ENCODE data around the gene OSBPL5.

Gene OSBPL5

DNA sequence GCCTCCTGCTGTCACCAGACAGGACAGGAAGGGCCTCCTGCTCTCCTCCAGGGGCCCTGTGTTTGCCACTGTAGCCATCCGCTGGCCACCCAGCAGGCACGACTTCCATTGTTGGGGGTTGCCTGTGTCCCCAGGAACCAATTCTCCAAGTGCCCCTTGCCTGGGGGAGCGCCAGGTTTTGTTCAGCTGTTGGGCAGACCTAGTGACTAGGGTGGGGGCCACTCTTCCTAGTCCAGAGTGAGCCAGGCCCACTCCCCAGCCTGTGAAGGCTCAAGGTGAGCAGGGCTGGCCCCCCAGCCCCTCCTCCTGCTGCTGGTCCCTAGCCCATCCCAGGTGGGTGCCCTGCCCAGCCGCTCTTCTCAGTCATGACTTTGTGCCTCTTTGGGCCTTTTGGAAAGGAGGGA is 30.9 kb downstream of the OSBPL5 start:
- no peak for DNase-seq (ENCODE audit: low read depth, low spot score)

DNA sequence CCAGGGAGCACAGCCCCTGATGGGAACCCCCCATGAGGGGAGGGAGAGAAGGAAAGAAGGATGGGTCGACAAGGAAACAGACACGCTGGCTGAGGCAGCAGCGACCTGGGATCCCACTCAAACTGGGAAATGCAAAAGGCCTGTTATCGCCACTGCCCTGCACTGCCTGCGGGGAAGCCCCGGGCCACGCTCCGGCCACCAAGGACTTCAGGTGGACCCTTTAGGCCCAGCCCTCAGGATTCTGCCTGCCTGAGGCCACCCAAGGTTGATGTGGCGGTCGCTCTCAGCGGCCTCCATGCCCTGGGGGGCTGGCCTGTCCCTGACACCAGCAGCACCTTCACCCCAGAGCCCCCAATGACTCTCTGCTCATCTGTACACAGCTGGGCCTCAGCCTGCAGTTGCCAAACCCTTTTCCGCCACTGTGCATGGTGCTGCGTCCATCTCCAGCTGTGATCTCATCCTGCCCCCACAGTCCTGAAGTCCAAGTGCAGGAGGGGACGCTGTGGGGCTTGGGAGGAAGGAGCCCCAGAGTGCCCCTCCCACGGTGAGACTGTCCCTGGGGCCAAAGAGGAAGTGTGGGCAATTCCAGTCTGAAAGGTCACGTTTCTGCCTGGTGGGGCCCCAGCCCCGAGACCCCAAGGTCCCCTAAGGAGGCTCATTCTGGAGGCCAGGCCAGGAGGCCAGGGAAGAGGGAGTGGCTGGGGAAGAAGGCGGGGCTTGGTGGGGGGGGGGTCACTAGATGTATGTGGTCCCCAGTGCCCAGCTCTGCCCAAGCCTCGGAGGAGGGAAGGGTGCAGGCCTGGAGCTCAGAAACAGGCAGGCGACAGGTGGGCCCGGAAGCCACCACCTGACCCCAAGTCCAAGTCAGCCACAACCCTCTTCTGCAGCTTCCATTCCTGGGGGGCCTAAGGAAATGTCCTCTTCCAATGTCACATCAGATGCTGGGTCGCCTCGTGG is 31.6 kb downstream of the OSBPL5 start:
- DNase-seq (ENCODE audit: low read depth, low spot score) = no peak

DNA sequence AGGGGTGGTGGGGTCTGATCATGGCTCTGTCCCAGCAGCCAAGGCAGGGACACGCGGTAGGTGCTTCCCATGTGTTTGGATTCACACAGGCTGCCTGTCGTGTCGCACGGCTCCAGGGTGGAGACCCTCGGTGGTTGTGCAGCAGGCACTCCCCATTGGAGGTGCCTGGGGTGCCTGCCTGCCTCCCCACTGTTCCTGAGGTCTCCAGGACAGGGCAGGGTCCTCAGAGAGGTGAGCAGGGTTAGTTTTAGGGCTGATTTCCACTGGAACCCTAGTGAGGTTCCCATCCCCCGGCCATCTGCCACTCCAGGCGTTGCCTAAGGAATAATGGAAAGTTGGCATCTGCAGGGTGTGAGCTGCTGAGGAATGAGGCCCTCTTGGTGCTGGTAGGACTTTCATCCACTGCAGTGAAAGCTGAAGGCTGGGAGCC is 32.3 kb downstream of the OSBPL5 start:
- DNase-seq (ENCODE audit: low read depth, low spot score) = no peak

DNA sequence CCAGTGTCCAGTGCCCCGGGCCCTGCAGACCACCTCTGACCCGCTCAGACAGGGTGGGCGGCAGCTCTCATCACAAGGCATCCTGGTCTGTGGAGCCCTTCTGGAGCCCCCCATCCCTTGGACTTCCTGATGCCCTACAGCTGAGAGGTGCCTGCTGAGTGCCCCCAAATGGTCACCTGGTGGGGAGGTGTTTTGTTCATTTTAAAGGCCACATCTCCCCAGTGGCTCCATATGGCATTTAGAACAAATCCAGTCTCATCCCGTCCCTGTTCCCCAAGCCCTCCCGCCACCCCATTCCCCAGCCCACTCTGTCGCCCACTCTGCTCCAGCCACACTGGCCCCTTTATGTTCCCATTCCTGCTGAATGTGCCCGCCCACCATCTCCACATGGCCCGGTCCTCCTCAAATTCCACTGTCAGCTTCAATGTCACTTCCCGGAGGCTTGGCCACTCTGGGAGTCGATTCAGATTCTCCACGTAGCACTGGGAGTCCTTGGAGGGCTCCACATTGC is 32.8 kb downstream of the OSBPL5 start:
- no peak for DNase-seq (ENCODE audit: low read depth, low spot score)

DNA sequence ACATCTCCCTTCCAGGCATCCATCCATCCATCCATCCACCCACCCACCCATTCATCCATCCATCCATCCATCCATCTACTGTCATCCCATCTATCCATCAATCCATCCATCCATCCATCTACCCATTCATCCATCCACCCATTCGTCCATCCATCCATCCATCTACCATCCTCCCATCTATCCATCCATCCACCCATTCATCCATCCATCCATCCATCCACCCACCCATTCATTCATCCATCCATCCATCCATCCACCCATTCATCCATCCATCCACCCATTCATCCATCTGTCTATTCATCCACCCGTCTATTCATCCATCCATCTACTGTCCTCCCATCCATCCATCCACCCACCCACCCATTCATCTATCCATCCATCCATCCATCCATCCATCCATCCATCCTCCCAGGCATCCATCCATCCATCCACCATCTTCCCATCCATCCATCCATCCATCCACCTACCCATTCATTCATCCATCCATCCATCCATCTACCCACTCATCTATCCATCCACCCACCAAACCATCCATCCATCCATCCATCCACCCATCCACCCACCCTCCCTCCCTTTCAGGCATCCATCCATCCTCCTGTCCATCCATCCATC is 33.7 kb downstream of the OSBPL5 start:
- DNase-seq (ENCODE audit: low read depth, low spot score) = no peak

DNA sequence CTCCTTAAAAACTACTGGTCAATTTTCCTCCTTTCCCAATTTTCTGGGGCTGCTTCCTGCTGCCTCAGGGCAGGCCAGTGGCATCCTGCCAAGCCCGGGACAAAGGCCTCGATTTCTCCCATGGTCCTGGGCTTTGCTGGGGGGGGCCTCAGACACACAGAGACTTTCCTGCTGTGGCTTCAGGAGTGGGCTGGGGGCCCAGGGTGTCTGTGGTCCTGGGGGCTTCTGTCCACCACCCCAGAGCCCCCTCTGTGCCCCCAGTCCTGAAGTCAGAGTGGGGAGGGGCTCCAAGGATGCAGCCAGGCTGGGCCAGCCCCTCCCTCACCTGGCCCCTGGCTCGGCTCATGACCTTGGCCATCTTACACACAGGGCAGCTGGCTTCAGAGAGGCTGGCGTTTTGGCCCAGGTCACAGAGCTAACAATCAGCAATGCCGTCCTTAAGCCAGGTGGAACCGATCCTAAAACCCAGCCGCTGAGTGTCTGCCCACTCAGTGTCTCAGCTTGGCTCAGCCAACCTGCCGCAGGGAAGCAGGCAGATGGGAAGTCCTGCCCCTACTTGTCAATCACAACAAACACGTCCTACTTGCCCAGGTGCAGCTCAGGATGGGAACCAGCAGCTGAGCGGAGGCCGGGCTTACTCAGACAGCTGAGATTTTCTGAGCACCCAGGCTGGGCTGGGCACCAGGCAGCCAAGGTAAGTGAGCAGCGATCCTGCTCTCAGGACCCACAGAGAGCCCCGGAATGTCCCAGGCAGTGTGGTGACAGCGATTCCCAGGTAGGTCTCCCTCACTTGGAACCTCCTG is 34.6 kb downstream of the OSBPL5 start:
- DNase-seq (ENCODE audit: low read depth, low spot score) = no peak

DNA sequence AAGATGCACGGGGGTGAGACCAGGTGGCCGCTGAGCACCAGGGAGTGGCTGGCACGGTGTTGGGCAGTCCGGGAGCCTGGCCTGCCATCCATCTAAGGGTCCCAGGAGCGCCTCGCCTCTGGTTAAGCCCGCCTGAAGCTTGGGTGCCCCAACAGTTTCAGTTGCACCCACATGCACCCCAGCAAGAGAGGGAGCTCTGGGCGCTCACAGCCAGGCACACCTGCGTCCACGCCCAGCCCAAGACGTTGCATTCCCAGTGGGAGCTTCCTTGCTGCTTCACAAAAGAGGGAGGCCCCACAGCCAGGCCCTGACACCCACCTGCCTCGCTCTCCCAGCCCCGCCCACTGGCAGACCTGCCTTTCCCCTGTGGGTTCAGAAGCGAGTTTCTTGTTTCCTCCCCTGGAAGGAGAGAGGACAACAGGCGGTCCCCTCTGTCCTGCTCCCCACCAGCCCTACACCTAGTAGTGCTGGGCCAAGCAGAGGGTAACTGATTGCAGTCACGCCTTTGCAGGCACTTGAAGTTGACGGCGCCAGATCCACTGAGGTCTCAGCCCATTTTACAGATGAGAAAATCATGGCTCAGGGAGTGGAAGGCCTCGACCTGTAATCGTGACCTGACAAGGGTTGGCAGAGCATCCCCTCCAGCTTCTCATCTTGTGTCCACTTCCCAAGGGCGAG is 35.4 kb downstream of the OSBPL5 start:
- DNase-seq (ENCODE audit: low read depth, low spot score) = no peak

DNA sequence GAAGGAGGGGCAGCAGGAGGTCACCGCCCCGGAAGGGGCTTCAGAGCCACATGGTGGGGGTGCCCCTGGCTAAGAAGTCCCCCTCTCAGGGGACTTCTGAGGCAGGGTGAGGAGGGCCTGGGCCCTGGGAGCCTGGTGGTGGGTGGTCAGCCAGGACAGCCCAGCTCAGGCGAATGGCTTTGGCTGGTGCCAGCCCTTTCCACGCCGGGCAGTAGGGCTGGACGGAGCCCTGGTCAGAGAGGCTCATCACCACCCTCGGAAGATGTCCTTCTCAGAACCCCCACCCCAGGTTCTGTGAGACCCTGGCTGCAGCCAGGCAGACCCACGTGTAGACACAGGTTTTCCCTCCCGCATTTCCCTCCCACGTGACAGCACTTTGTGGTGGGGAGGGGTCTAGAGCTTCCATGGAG is 35.9 kb downstream of the OSBPL5 start:
- DNase-seq (ENCODE audit: low read depth, low spot score) = no peak

DNA sequence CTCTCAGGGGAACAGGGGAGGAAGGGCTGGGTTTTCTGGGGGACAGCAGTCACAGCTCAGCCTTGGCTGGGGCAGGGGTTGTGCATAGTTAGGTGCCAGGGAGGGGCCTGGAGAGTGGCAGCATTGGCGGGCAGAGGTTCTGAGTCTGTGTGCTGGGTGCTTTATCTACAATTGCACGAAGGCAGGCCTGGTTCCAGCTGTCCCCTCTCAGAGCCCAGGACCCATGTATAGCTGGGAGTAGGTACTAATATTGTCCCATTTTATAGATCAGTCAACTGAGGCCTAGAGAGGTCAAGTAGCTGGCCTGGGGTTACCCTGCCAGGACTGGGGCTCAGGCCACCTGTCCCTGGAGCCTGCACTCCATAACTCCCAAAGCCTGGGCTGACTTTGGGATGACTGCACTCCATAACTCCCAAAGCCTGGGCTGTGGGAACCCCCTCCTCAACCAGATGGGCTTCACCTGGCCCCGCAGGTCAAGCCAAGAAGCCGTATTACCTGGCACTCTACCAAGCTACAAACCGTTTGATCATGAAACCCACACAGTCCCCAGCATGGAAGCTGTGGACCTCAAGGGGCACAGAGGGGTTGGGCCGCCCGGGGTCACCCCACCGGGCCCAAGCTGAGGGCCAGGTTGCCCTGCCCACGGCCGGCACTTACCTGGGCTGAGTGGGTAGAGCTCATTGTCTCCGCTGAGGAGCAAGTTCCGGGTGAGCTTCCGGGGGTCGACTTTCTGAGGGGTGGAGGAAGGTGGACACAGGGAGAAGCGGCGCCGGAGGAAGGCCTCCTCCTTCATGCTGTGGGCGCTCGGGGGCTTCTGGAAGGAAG is 36.5 kb downstream of the OSBPL5 start:
- DNase-seq (ENCODE audit: low read depth, low spot score) = no peak

DNA sequence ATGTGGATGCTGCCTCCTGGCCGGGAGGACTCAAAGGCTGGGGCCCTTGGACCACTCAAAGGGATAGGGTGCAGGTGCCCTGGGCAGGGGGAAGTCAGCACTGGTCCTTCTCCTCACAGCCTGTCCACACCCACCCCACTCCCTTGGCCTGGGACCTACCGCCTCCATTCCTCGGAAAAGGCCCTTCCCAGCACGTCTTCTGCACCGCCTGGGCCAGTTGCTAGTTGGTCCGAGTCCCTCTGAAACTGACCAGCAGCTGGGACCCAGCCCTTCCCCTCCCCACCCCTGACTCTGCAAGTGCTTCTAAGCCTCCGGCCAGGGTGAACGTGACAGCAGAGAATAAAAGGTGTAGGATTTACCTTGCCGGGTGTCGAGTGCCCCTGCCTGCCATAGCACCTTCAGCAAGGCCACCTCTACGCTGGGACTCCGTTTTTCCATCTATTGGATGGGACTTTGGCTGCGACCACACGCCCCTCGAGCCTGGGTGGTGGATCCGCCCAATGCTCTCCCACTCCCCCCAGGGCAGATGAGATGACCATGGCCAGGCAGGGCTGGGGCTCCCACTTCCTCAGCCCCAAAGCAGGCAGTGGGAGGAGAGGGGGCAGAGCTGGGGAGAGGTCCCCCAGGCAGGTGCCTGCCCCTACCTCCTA is 37.3 kb downstream of the OSBPL5 start:
- no peak for DNase-seq (ENCODE audit: low read depth, low spot score)

DNA sequence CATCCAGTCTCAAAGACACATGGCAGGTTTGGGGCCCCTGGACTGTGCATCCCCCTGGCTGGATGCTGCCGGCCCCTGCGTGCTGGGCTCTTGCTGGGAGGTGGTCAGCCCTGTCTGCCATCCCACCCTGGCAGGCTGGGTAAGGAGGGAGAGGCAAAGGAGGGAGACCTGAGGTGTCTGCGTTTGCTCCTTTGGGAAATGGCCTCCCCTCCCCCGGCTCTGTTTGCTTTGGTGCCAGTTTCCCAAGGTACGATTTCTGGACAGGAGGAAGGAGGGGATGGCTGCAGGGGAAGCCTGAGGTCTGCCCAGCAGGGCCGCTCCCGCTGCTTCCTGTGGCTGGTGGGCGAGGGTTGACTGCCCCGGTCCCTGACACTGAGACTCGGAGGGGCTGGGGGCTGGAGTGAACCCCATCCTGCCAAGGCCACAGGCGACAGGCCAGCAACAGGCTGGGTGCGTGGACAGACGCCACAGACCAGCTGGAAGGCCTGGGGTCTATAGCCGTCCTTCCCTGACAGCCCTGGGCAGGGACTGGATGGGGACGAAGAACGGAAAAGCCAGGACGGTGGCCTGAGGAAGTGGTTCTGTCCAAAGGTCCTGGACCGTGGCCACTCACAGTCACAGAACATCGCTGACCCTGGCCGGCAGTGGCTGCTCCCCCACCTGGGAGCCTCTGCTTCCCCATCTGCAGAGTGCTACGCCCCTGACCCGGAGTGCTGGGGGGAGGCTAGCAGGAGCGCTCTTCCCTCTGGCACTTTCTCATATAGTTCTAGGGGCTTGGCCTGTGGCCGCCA is 38.0 kb downstream of the OSBPL5 start:
- DNase-seq (ENCODE audit: low read depth, low spot score) = no peak

DNA sequence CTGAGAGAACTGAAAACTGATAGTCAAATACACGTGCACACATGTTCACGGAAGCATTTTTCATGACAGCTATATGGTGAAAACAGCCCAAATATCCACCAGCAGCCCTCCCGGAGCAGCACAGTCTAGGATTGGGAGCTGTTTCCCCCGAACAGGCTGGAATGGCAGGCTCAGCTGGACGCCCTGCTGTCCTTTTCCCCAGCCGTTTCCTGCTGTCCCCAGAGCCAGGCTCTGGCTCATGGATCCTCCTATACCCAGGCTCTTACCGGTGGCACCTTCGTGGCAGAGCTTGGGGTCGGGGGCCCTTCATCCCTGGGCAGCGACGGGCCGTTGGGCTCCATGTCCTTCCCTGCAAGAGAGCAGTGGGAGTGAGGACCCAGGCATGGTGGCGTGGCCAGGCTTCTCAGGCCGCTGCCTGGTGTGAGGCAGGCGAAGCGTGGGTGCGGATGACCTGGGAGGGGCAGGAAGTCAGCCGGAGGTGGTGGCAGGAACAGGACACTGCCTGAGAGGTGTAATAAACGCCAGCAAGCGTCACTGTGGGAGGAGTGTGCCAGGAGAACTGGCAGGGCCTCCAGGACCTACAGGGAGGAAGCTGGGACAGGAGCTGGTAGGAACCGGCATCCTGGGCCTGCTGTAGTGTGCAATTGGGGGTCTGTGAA is 38.8 kb downstream of the OSBPL5 start:
- no peak for DNase-seq (ENCODE audit: low read depth, low spot score)

DNA sequence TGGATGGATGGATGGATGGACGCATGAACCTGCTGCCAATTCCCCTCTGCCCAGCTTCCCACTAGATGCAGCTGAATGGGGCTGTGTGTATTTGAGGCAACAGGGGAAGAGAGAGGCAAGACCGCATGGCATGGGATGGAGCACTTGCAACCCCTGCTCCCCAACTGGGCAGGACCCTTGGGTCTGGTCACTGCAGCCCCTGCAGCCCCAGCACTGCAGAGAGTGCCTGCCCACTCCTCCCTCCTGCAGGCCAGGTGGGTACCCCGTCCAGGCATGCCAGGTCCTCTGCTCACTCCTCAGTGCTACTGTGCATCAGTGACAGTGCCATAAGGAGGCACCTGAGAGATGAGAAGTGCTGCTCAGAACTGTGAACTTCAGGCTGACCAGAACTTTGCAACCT is 40.3 kb downstream of the OSBPL5 start:
- no peak for DNase-seq (ENCODE audit: low read depth, low spot score)

DNA sequence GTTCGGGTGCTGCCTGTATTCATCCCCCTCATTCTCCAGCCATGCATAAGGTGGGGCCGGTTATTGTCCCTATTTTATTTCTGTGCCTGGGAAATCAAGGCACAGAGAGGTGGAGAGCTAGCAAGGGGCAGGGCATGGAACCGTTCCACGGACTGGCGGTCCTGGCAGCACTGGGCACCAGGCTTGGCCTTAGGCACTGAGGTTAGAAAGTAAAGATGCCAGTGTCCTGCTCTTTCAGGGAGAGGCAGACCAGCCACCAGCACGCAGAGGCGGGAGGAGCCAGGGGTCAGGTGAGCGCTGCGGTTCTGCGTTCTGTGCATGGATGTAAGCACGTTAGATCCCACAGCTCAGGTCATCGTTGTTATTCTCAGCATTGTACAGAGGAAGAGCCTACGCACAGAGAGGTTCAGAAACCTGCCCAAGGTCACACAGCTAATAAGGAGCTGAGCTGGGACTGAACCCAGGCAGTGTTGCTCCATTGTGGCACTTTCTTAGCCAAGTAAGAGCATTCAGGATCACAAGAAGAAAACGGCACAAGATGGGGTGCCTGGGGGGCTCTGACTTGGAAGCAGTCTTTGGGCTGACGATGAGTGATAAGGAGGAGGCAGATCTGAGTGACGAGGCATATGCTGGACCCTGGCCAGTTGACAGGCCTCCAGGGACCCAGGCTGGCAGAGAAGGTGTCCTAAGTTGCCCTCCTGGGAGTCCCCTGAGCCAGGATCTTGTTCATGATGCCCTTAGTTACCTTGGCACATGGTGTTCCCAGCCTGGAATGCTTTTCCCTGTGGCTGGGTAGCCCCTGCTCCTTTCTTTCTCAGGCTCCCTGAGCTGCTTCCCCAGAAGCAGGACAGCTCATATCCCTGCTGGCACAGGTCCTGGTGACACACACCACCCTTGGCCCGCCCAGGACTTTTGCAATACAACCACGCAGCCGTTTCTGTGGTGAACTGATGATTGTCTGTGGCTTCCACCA is 41.1 kb downstream of the OSBPL5 start:
- no peak for DNase-seq (ENCODE audit: low read depth, low spot score)

DNA sequence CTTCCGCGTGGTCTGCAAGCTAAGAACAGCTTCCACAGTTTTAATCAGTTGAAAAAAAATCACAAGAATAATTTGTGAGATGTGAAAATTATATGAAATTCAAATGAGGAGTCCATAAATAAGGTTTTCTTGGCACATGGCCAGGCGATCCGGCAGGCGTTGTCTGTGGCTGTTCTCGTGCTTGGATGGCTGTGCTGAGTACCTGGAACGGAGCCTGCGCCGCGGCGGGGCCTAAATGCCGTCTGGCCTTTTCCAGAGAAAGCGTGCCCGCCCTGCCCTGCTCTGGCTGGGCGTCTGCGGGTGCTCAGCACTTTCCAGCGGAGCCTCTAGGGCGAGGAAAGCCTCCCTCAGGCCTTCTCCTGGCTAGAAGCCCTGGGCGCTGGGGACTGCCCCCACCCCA is 41.8 kb downstream of the OSBPL5 start:
- DNase-seq (ENCODE audit: low read depth, low spot score) = no peak

DNA sequence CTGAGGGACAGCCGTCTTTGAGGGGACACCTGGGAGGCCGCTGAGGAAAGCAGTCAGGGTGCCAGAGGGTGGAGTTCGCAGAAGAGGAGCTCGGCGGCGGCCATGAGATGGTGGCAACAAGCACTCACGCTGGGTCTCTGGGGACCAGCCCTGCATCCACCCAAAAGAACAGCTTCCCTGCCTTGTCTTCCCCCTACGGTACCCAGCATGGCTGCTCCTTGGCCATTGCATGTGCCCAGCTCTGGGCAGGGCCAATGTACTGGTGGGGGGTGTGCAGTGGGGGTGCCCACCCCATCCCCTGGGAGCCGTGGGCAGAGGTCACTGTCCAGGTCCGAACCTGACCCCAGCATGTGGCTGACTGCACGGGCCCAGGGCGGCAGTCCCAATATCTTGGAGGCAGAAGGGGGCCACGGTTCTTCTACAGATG is 42.3 kb downstream of the OSBPL5 start:
- DNase-seq (ENCODE audit: low read depth, low spot score) = no peak

Measured in iPS DF 19.7 (cell line).